Transverse colon (tissue), 4 donors: Measurements from ENCODE around the gene EPHA1.

ENCODE experiments used
- CTCF ChIP-seq, 5 experiments: fragments of 200-600 bp in 3 of 5; fragments of 450-650 bp in 2 of 5; sonication (generic) in 3 of 5; IDR thresholded peaks; 1 replicate in 2 of 5; 2 replicates in 3 of 5; pipeline ENCODE4 v1.5.1; 2016 to 2017; ENCODE audit warnings: antibody characterized with exemption in 5 of 5, inconsistent platforms in 3 of 5, mild to moderate bottlenecking in 2 of 5, moderate library complexity in 1 of 5
- POLR2AphosphoS5 ChIP-seq, 3 donors: sonication (generic); formaldehyde crosslinking; IDR thresholded peaks; one replicate each; pipeline ENCODE4 v1.6.1; 2016; ENCODE audit warnings: antibody characterized with exemption in 3 of 3

- TF ChIP-seq CTCF (IDR thresholded peaks at IDR 0.05): no peak
- TF ChIP-seq POLR2AphosphoS5 (IDR thresholded peaks at IDR 0.05): no peak
Measured at GRCh38 chr7:143426479-143427142, 18.0 kb upstream of the EPHA1 start.
